ENCODE data around the gene TMEM132C.

Gene TMEM132C

GRCh38 chr12:128519426-128519825 lies 252.5 kb downstream of the TMEM132C start:
- DNase-seq (ENCODE audit: insufficient read length, low spot score) (no peak), FAIRE-seq (no peak)
- TF ChIP-seq POU2F2 (IDR thresholded peaks at IDR 0.05; ENCODE audit: low read depth, low read length) (no peak), SPI1 (IDR thresholded peaks at IDR 0.05; ENCODE audit: low read depth, low read length) (no peak), PAX5 (IDR thresholded peaks at IDR 0.05; ENCODE audit: insufficient read depth, low read length, severe bottlenecking) (no peak), TAF1 (IDR thresholded peaks at IDR 0.05; ENCODE audit: low read depth, low read length) (no peak), POLR2AphosphoS5 (IDR thresholded peaks at IDR 0.05; ENCODE audit: low read depth, low read length) (no peak), POLR2A (IDR thresholded peaks at IDR 0.05; ENCODE audit: low read depth, low read length) (no peak)

- DNase-seq (ENCODE audit: insufficient read length, low spot score) (no peak), FAIRE-seq (no peak)
- TF ChIP-seq SPI1 (IDR thresholded peaks at IDR 0.05; ENCODE audit: low read depth, low read length) = no peak
- TF ChIP-seq TAF1 (IDR thresholded peaks at IDR 0.05; ENCODE audit: low read depth, low read length) = no peak
- no peak for TF ChIP-seq POU2F2 (IDR thresholded peaks at IDR 0.05; ENCODE audit: low read depth, low read length)
- no peak for TF ChIP-seq POLR2A (IDR thresholded peaks at IDR 0.05; ENCODE audit: low read depth, low read length)
- no peak for TF ChIP-seq PAX5 (IDR thresholded peaks at IDR 0.05; ENCODE audit: insufficient read depth, low read length, severe bottlenecking)
- TF ChIP-seq POLR2AphosphoS5 (IDR thresholded peaks at IDR 0.05; ENCODE audit: low read depth, low read length) = no peak
Measured at GRCh38 chr12:128521981-128522380, 255.0 kb downstream of the TMEM132C start.

- no peak for DNase-seq (ENCODE audit: insufficient read length, low spot score)
- TF ChIP-seq POLR2AphosphoS5 (IDR thresholded peaks at IDR 0.05; ENCODE audit: low read depth, low read length) (no peak), SPI1 (IDR thresholded peaks at IDR 0.05; ENCODE audit: low read depth, low read length) (no peak), PAX5 (IDR thresholded peaks at IDR 0.05; ENCODE audit: insufficient read depth, low read length, severe bottlenecking) (no peak), TAF1 (IDR thresholded peaks at IDR 0.05; ENCODE audit: low read depth, low read length) (no peak), POU2F2 (IDR thresholded peaks at IDR 0.05; ENCODE audit: low read depth, low read length) (no peak), POLR2A (IDR thresholded peaks at IDR 0.05; ENCODE audit: low read depth, low read length) (no peak)
- FAIRE-seq = no peak
Measured at GRCh38 chr12:128524439-128524838, 257.5 kb downstream of the TMEM132C start.

GRCh38 chr12:128531170-128531569 lies 264.2 kb downstream of the TMEM132C start:
- FAIRE-seq = peak; percentile 20
- no peak for TF ChIP-seq PAX5 (IDR thresholded peaks at IDR 0.05; ENCODE audit: insufficient read depth, low read length, severe bottlenecking)
- no peak for TF ChIP-seq POU2F2 (IDR thresholded peaks at IDR 0.05; ENCODE audit: low read depth, low read length)
- no peak for TF ChIP-seq SPI1 (IDR thresholded peaks at IDR 0.05; ENCODE audit: low read depth, low read length)
- TF ChIP-seq POLR2AphosphoS5 (IDR thresholded peaks at IDR 0.05; ENCODE audit: low read depth, low read length) = no peak
- TF ChIP-seq TAF1 (IDR thresholded peaks at IDR 0.05; ENCODE audit: low read depth, low read length) = no peak
- TF ChIP-seq POLR2A (IDR thresholded peaks at IDR 0.05; ENCODE audit: low read depth, low read length) = no peak
- no peak for DNase-seq (ENCODE audit: insufficient read length, low spot score)

- TF ChIP-seq POU2F2 (IDR thresholded peaks at IDR 0.05; ENCODE audit: low read depth, low read length) = no peak
- no peak for TF ChIP-seq POLR2AphosphoS5 (IDR thresholded peaks at IDR 0.05; ENCODE audit: low read depth, low read length)
- TF ChIP-seq SPI1 (IDR thresholded peaks at IDR 0.05; ENCODE audit: low read depth, low read length) = no peak
- TF ChIP-seq PAX5 (IDR thresholded peaks at IDR 0.05; ENCODE audit: insufficient read depth, low read length, severe bottlenecking) = no peak
- TF ChIP-seq POLR2A (IDR thresholded peaks at IDR 0.05; ENCODE audit: low read depth, low read length) = no peak
- no peak for TF ChIP-seq TAF1 (IDR thresholded peaks at IDR 0.05; ENCODE audit: low read depth, low read length)
- FAIRE-seq (no peak), DNase-seq (ENCODE audit: insufficient read length, low spot score) (no peak)
Measured at GRCh38 chr12:128534906-128535305, 267.9 kb downstream of the TMEM132C start.

GRCh38 chr12:128536810-128537209 lies 269.8 kb downstream of the TMEM132C start:
- FAIRE-seq (no peak), DNase-seq (ENCODE audit: insufficient read length, low spot score) (no peak)
- TF ChIP-seq SPI1 (IDR thresholded peaks at IDR 0.05; ENCODE audit: low read depth, low read length) (no peak), POU2F2 (IDR thresholded peaks at IDR 0.05; ENCODE audit: low read depth, low read length) (no peak), TAF1 (IDR thresholded peaks at IDR 0.05; ENCODE audit: low read depth, low read length) (no peak), POLR2AphosphoS5 (IDR thresholded peaks at IDR 0.05; ENCODE audit: low read depth, low read length) (no peak), POLR2A (IDR thresholded peaks at IDR 0.05; ENCODE audit: low read depth, low read length) (no peak), PAX5 (IDR thresholded peaks at IDR 0.05; ENCODE audit: insufficient read depth, low read length, severe bottlenecking) (no peak)

GRCh38 chr12:128537668-128538067 lies 270.7 kb downstream of the TMEM132C start:
- TF ChIP-seq SPI1 (IDR thresholded peaks at IDR 0.05; ENCODE audit: low read depth, low read length) = no peak
- no peak for TF ChIP-seq PAX5 (IDR thresholded peaks at IDR 0.05; ENCODE audit: insufficient read depth, low read length, severe bottlenecking)
- no peak for TF ChIP-seq POLR2AphosphoS5 (IDR thresholded peaks at IDR 0.05; ENCODE audit: low read depth, low read length)
- TF ChIP-seq TAF1 (IDR thresholded peaks at IDR 0.05; ENCODE audit: low read depth, low read length) = no peak
- no peak for TF ChIP-seq POLR2A (IDR thresholded peaks at IDR 0.05; ENCODE audit: low read depth, low read length)
- no peak for TF ChIP-seq POU2F2 (IDR thresholded peaks at IDR 0.05; ENCODE audit: low read depth, low read length)

GRCh38 chr12:128542844-128543243 lies 275.9 kb downstream of the TMEM132C start:
- FAIRE-seq (no peak), DNase-seq (ENCODE audit: insufficient read length, low spot score) (no peak)
- TF ChIP-seq POLR2A (IDR thresholded peaks at IDR 0.05; ENCODE audit: low read depth, low read length) = no peak
- no peak for TF ChIP-seq POLR2AphosphoS5 (IDR thresholded peaks at IDR 0.05; ENCODE audit: low read depth, low read length)
- TF ChIP-seq POU2F2 (IDR thresholded peaks at IDR 0.05; ENCODE audit: low read depth, low read length) = no peak
- no peak for TF ChIP-seq PAX5 (IDR thresholded peaks at IDR 0.05; ENCODE audit: insufficient read depth, low read length, severe bottlenecking)
- no peak for TF ChIP-seq SPI1 (IDR thresholded peaks at IDR 0.05; ENCODE audit: low read depth, low read length)
- TF ChIP-seq TAF1 (IDR thresholded peaks at IDR 0.05; ENCODE audit: low read depth, low read length) = no peak

More at GRCh38 chr12:128537668-128538067, 270.7 kb downstream of the TMEM132C start:
- FAIRE-seq (no peak), DNase-seq (ENCODE audit: insufficient read length, low spot score) (no peak)

GRCh38 chr12:128543460-128543859 lies 276.5 kb downstream of the TMEM132C start:
- no peak for TF ChIP-seq PAX5 (IDR thresholded peaks at IDR 0.05; ENCODE audit: insufficient read depth, low read length, severe bottlenecking)
- no peak for TF ChIP-seq POLR2A (IDR thresholded peaks at IDR 0.05; ENCODE audit: low read depth, low read length)
- no peak for TF ChIP-seq POLR2AphosphoS5 (IDR thresholded peaks at IDR 0.05; ENCODE audit: low read depth, low read length)
- TF ChIP-seq POU2F2 (IDR thresholded peaks at IDR 0.05; ENCODE audit: low read depth, low read length) = no peak
- TF ChIP-seq SPI1 (IDR thresholded peaks at IDR 0.05; ENCODE audit: low read depth, low read length) = no peak
- no peak for TF ChIP-seq TAF1 (IDR thresholded peaks at IDR 0.05; ENCODE audit: low read depth, low read length)
- DNase-seq (ENCODE audit: insufficient read length, low spot score) (no peak), FAIRE-seq (no peak)

GRCh38 chr12:128543971-128544370 lies 277.0 kb downstream of the TMEM132C start:
- FAIRE-seq (no peak), DNase-seq (ENCODE audit: insufficient read length, low spot score) (no peak)
- TF ChIP-seq POLR2A (IDR thresholded peaks at IDR 0.05; ENCODE audit: low read depth, low read length) = no peak
- no peak for TF ChIP-seq TAF1 (IDR thresholded peaks at IDR 0.05; ENCODE audit: low read depth, low read length)
- TF ChIP-seq POU2F2 (IDR thresholded peaks at IDR 0.05; ENCODE audit: low read depth, low read length) = no peak
- TF ChIP-seq SPI1 (IDR thresholded peaks at IDR 0.05; ENCODE audit: low read depth, low read length) = no peak
- no peak for TF ChIP-seq POLR2AphosphoS5 (IDR thresholded peaks at IDR 0.05; ENCODE audit: low read depth, low read length)
